H9 (cell line): Measurements from ENCODE around the gene PTPRN2. TPM values are rescaled to one million over a fixed set of nuclear protein-coding genes. Genes with fewer than 3 reads are reported as not detected.

Experiments used
- DNase-seq: peaks from one replicate; pipeline ENCODE4 v3.0.0-alpha.2; 2017
- H2AFZ ChIP-seq: one replicate; pipeline ENCODE4 v1.6.1; 2013; ENCODE audit warnings: mild to moderate bottlenecking, low read length, control low read depth, moderate library complexity
- H2AK5ac ChIP-seq: 2 replicates; pipeline ENCODE4 v1.6.1; 2013; ENCODE audit warnings: low read length, control low read depth, mixed read lengths; ENCODE audit not compliant: insufficient read length
- H2BK120ac ChIP-seq: one replicate; pipeline ENCODE4 v1.6.1; 2013; ENCODE audit warnings: low read depth, mild to moderate bottlenecking, low read length, control low read depth, inconsistent platforms; ENCODE audit not compliant: poor library complexity, severe bottlenecking
- H2BK12ac ChIP-seq: 2 replicates; pipeline ENCODE4 v1.6.1; 2013; ENCODE audit warnings: low read length, control low read depth, mixed read lengths, low read depth; ENCODE audit not compliant: insufficient read length
- H2BK15ac ChIP-seq: 2 replicates; pipeline ENCODE4 v1.6.1; 2013; ENCODE audit warnings: low read depth, low read length, control low read depth
- H2BK20ac ChIP-seq: one replicate; pipeline ENCODE4 v1.6.1; 2013; ENCODE audit warnings: low read depth, mild to moderate bottlenecking, low read length, control low read depth, inconsistent platforms; ENCODE audit not compliant: poor library complexity, severe bottlenecking
- H2BK5ac ChIP-seq: 2 replicates; pipeline ENCODE4 v1.6.1; 2013; ENCODE audit warnings: low read length, control low read depth, mixed read lengths; ENCODE audit not compliant: insufficient read length
- H3K14ac ChIP-seq: 2 replicates; pipeline ENCODE4 v1.6.1; 2013; ENCODE audit warnings: low read length, control low read depth; ENCODE audit not compliant: insufficient read depth
- H3K18ac ChIP-seq: 2 replicates; pipeline ENCODE4 v1.6.1; 2013; ENCODE audit warnings: low read depth, mild to moderate bottlenecking, mixed read lengths, low read length, control low read depth; ENCODE audit not compliant: insufficient read length
- H3K23ac ChIP-seq: 2 replicates; pipeline ENCODE4 v1.6.1; 2013; ENCODE audit warnings: low read length, control low read depth, mixed read lengths, low read depth; ENCODE audit not compliant: insufficient read length
- H3K23me2 ChIP-seq: 2 replicates; pipeline ENCODE4 v1.6.1; 2013; ENCODE audit warnings: low read depth, mild to moderate bottlenecking, mixed read lengths, low read length, control low read depth; ENCODE audit not compliant: insufficient read length, poor library complexity, severe bottlenecking
- H3K27ac ChIP-seq: 2 replicates; pipeline ENCODE4 v1.5.1; 2013; ENCODE audit warnings: low read length, control low read depth, mixed read lengths, low read depth; ENCODE audit not compliant: insufficient read length
- H3K27me3 ChIP-seq: 2 replicates; pipeline ENCODE4 v1.6.1; 2013; ENCODE audit warnings: low read length, control low read depth, inconsistent platforms; ENCODE audit not compliant: insufficient read depth
- H3K4ac ChIP-seq: 2 replicates; pipeline ENCODE4 v1.6.1; 2013; ENCODE audit warnings: low read depth, mild to moderate bottlenecking, control low read depth, inconsistent platforms, low read length, moderate library complexity
- H3K4me1 ChIP-seq: 2 replicates; pipeline ENCODE4 v1.6.1; 2013; ENCODE audit warnings: low read length, control low read depth, inconsistent platforms; ENCODE audit not compliant: insufficient read depth
- H3K4me2 ChIP-seq: 2 replicates; pipeline ENCODE4 v1.6.1; 2013; ENCODE audit warnings: low read length, control low read depth, mixed read lengths; ENCODE audit not compliant: insufficient read length, insufficient read depth
- H3K56ac ChIP-seq: 2 replicates; pipeline ENCODE4 v1.6.1; 2013; ENCODE audit warnings: low read depth, mild to moderate bottlenecking, mixed read lengths, low read length, control low read depth; ENCODE audit not compliant: insufficient read length
- H3K79me1 ChIP-seq: 2 replicates; pipeline ENCODE4 v1.6.1; 2013; ENCODE audit warnings: low read depth, mild to moderate bottlenecking, moderate library complexity, low read length, control low read depth, inconsistent platforms; ENCODE audit not compliant: insufficient read depth, poor library complexity, severe bottlenecking
- H3K79me2 ChIP-seq: 2 replicates; pipeline ENCODE4 v1.6.1; 2013; ENCODE audit warnings: low read length, control low read depth, inconsistent platforms; ENCODE audit not compliant: insufficient read depth
- H3K9ac ChIP-seq: 2 replicates; pipeline ENCODE4 v1.6.1; 2013; ENCODE audit warnings: low read length, control low read depth, mixed read lengths; ENCODE audit not compliant: insufficient read length; ENCODE audit errors: extremely low read depth
- H3K9me3 ChIP-seq: one replicate; pipeline ENCODE4 v1.6.1; 2013; ENCODE audit warnings: low read depth, low read length, inconsistent platforms; ENCODE audit not compliant: control insufficient read depth
- H3T11ph ChIP-seq: one replicate; pipeline ENCODE4 v1.6.1; 2013; ENCODE audit warnings: mild to moderate bottlenecking, low read length, control low read depth, inconsistent platforms
- H4K20me1 ChIP-seq: one replicate; pipeline ENCODE4 v1.6.1; 2013; ENCODE audit not compliant: control insufficient read depth, insufficient read length, insufficient read depth
- H4K5ac ChIP-seq: 2 replicates; pipeline ENCODE4 v1.6.1; 2013; ENCODE audit warnings: low read depth, mild to moderate bottlenecking, mixed read lengths, low read length, control low read depth; ENCODE audit not compliant: insufficient read length
- H4K8ac ChIP-seq: replicated peaks from 2 replicates; pipeline ENCODE4 v1.6.1; 2013; ENCODE audit warnings: low read length, control low read depth, mixed read lengths, low read depth; ENCODE audit not compliant: insufficient read length
- H4K91ac ChIP-seq: 2 replicates; pipeline ENCODE4 v1.6.1; 2013; ENCODE audit warnings: low read depth, mild to moderate bottlenecking, moderate library complexity, mixed read lengths, low read length, control low read depth; ENCODE audit not compliant: insufficient read length
- H3K27ac Mint-ChIP-seq, 3 experiments: 2 replicates in 2 of 3; 3 replicates in 1 of 3; pipeline ENCODE4 v1.8.0; 2020 to 2021; ENCODE audit warnings: mixed read lengths in 3 of 3, mild to moderate bottlenecking in 1 of 3, moderate library complexity in 1 of 3
- H3K27me3 Mint-ChIP-seq: 2 replicates; pipeline ENCODE4 v1.8.0; 2021; ENCODE audit warnings: low read depth, mild to moderate bottlenecking, moderate library complexity, mixed read lengths
- H3K36me3 Mint-ChIP-seq, 3 experiments: 2 replicates in 2 of 3; 3 replicates in 1 of 3; pipeline ENCODE4 v1.8.0; 2020 to 2021; ENCODE audit warnings: low read depth in 3 of 3, mixed read lengths in 3 of 3; ENCODE audit not compliant: insufficient read depth in 1 of 3
- H3K4me1 Mint-ChIP-seq, 2 experiments: 2 replicates each; pipeline ENCODE4 v1.8.0; 2020; ENCODE audit warnings: mixed read lengths in 2 of 2
- H3K4me3 Mint-ChIP-seq, 2 experiments: 2 replicates in 1 of 2; 3 replicates in 1 of 2; pipeline ENCODE4 v1.8.0; 2020 to 2021; ENCODE audit warnings: mild to moderate bottlenecking in 2 of 2, mixed read lengths in 2 of 2, moderate library complexity in 1 of 2
- H3K9me3 Mint-ChIP-seq, 2 experiments: 2 replicates in 1 of 2; 3 replicates in 1 of 2; pipeline ENCODE4 v1.8.0; 2020; ENCODE audit warnings: mild to moderate bottlenecking in 2 of 2, mixed read lengths in 2 of 2, moderate library complexity in 1 of 2
- WGBS: extraction: QIAGEN DNeasy Blood & Tissue Kit; methylation state at CpG from one replicate; pipeline ENCODE4 v1.1.7; 2013; ENCODE audit warnings: missing lambda C conversion rate, low lambda C conversion rate, mixed read lengths; ENCODE audit not compliant: insufficient read length; ENCODE audit errors: extremely low coverage; 5-methylcytosine and 5-hydroxymethylcytosine counted together
- total RNA-seq: library from RNA; stranded (reverse); gene quantifications from 2 replicates; pipeline ENCODE4 v1.2.1, GENCODE V29; 2021
- TF ChIP-seq, protein P1 (sequence below): fragments of 200-600 bp; sonication (generic); conservative IDR thresholded peaks from 3 replicates; pipeline ENCODE4 v1.8.0; 2021; ENCODE audit warnings: antibody characterized with exemption, mild to moderate bottlenecking

The PTPRN2 gene
- total RNA-seq, 1 experiment from 2014 or later: 5.2 TPM

DNA sequence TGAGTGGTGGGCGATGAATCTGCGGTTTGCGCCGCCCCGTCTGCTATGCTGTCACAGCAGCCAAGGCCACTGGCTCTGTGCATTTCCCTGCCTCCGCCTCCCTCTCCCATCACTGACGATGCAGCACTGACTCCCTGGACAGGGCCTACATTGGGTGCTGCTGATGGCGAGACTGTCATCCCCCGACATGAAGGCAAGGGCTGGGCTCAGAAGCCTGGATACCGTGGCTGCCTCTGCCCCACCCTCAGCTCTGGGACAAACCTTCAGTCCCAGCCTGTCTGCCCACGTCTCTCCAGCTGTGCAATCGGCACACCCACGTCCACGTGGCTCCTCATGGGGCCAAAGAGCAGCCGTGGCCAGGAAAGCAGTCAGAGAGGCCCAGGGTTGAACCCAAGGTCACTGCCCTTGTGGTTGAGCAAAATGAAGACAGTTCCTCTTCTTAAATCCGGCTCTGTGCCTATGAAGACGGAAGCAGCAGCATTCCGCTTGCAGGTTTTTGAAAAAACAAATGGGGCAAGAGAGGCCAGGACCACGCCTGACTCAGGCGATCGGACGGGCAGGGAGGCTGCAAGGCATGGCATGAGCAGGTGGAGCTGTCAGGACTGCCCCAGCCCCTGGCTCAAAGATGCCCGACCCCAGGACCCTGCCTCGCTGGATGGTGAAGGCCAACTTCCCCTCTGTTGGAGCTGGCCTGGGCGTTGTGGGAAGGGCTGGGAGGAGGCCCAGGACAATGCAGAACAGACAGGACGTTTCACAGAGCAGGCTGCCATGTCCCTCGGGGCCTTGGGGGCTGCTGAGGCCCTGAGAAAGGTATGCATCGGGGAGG, 733.3 kb downstream of the PTPRN2 start:
- peaks cover 0 to 2% (median 0%) of the 10 kb centered on the region in 3 experiments; a peak in 1 of 7 replicates for H3K36me3 Mint-ChIP-seq
- Histone ChIP-seq H3K56ac (no peak overlapping the region), H3K18ac (no peak overlapping the region), H3K4ac (no peak overlapping the region), H2BK15ac (no peak overlapping the region), H2AFZ (no peak overlapping the region), H2BK20ac (no peak overlapping the region), H3K23ac (no peak overlapping the region), H3K27ac (no peak overlapping the region), H4K91ac (no peak overlapping the region), H2BK120ac (no peak overlapping the region), H2BK12ac (no peak overlapping the region), H4K8ac (no peak overlapping the region), H4K20me1 (no peaks in the 10 kb centered on the region), H3K79me2 (no peaks in the 10 kb centered on the region), H2BK5ac (no peak overlapping the region), H3K27me3 (no peaks in the 10 kb centered on the region), H3T11ph (no peak overlapping the region), H4K5ac (no peak overlapping the region), H2AK5ac (no peak overlapping the region), H3K4me2 (no peak overlapping the region), H3K4me1 (no peaks in the 10 kb centered on the region; the same call in 1 of the 2 replicates), H3K9ac (no peak overlapping the region), H3K23me2 (no peaks in the 10 kb centered on the region), H3K9me3 (no peaks in the 10 kb centered on the region), H3K79me1 (no peaks in the 10 kb centered on the region), H3K14ac (0 out of 2 replicates have a peak overlapping the region, but pooled peaks have one; percentile 1)
- H3K27ac Mint-ChIP-seq: no peak overlapping the region
- no CpG with 5 or more reads among the region's 28 CpGs for WGBS
- TF ChIP-seq, protein P1, sequence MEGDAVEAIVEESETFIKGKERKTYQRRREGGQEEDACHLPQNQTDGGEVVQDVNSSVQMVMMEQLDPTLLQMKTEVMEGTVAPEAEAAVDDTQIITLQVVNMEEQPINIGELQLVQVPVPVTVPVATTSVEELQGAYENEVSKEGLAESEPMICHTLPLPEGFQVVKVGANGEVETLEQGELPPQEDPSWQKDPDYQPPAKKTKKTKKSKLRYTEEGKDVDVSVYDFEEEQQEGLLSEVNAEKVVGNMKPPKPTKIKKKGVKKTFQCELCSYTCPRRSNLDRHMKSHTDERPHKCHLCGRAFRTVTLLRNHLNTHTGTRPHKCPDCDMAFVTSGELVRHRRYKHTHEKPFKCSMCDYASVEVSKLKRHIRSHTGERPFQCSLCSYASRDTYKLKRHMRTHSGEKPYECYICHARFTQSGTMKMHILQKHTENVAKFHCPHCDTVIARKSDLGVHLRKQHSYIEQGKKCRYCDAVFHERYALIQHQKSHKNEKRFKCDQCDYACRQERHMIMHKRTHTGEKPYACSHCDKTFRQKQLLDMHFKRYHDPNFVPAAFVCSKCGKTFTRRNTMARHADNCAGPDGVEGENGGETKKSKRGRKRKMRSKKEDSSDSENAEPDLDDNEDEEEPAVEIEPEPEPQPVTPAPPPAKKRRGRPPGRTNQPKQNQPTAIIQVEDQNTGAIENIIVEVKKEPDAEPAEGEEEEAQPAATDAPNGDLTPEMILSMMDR: no peak
- H3K27me3 Mint-ChIP-seq: peaks cover 7% of the 10 kb centered on the region
- H3K4me3 Mint-ChIP-seq: no peak overlapping the region; a peak in 1 of 5 replicates
- peaks cover 14 to 22% of the 10 kb centered on the region in 2 experiments for H3K4me1 Mint-ChIP-seq
- DNase-seq: no peak
- no peaks in the 10 kb centered on the region; a peak in 1 of 5 replicates for H3K9me3 Mint-ChIP-seq
